PC-9 (cell line): ENCODE results near the gene SNUPN.

Source experiments
- CTCF ChIP-seq: fragments of 200-600 bp; sonication (generic); conservative IDR thresholded peaks from 2 replicates; pipeline ENCODE4 v1.6.1; 2017; ENCODE audit warnings: mixed run types, antibody characterized with exemption, mild to moderate bottlenecking, moderate library complexity
- EZH2 ChIP-seq: fragments of 200-600 bp; sonication (generic); IDR thresholded peaks from 2 replicates; pipeline ENCODE4 v1.8.0; 2017; ENCODE audit warnings: antibody characterized with exemption, low read depth

DNA sequence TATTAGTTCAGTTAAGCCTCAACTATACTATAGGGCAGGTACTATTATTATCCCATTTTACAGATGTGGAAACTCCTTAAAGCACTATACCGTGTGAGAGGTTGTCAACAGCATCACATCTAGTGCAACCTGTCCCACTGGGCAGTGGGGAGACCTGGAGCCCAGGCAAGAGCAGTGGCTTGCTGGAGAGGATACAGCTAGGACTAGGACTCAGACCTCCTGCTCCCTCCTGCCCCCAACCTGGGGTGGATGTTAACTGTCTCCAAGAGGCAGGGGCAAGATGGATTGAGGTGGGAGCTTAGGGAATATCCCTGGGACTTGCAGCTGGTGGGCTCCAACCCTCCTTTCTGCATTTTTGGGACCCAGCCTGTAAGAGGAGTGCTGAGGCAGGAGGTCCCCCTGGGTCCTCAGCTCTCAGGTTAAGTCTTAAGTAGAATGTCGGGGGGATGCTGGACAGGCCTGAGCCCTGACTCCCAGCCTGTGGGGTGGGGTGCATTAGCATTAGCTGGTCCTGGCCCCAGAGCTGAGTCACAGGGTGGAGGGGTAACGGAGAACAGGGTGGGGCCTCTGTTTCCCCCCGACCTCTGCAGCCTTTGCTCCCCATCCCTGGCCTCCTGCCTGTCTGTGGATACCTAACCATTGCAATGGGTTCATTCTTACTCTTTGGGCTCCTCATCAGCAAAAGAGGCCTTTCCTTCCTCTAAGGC lies 28.8 kb upstream of the SNUPN start:
- TF ChIP-seq CTCF (no peak), EZH2 (no peak)
